ENCODE data around the gene PAX7. TPM values are rescaled to one million over a fixed set of nuclear protein-coding genes. Genes with fewer than 3 reads are reported as not detected.

PAX7 gene
- total and polyA plus RNA-seq, 2 of the 4 experiments (the other 2 are of a cell fraction): not detected

DNA sequence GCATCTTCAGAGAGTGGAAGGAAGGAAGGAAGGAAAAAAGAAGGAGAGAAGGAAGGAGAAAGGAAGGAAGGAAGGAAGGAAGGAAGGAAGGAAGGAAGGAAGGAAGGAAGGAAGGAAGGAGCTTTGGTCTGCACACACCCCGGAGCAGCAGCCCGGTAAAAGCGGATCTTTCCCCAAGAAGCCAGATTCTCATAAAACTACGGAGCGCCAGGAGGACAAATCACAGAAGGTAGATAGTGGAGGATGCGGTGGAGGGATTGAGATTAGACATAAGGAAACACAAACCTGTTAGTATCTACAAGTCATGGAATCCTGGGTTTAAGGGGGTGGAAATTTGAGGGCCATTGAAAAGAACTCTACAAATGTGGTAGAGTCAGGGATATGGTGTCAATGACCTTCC is 36.7 kb downstream of the PAX7 start:
- Histone ChIP-seq H4K8ac (ENCODE audit: low read depth in 2 of 2, low read length in 2 of 2) (no peak overlapping the region), H3K36me3 (ENCODE audit: control insufficient read depth, insufficient read depth, low read length) (no peaks in the 10 kb centered on the region), H3K4me2 (ENCODE audit: low read depth, low read length) (no peak overlapping the region), H2AFZ (replicated peaks; ENCODE audit: low read length, poor library complexity) (no peak overlapping the region), H3K14ac (replicated peaks; ENCODE audit: low read depth, low read length) (no peak overlapping the region), H2BK5ac (ENCODE audit: low read depth, low read length, poor library complexity, severe bottlenecking) (no peak overlapping the region), H3K23ac (ENCODE audit: low read depth, low read length) (no peak overlapping the region), H4K5ac (ENCODE audit: low read depth, low read length) (no peak overlapping the region), H3K9me3 (ENCODE audit: control insufficient read depth, insufficient read depth, low read length) (no peaks in the 10 kb centered on the region), H4K20me1 (ENCODE audit: insufficient read depth, low read length) (no peaks in the 10 kb centered on the region), H2BK20ac (ENCODE audit: low read depth, low read length) (no peak overlapping the region), H2AK9ac (replicated peaks; ENCODE audit: low read depth, low read length, poor library complexity) (no peak overlapping the region), H3K4me3 (ENCODE audit: insufficient read depth, low read depth, low read length) (no peak overlapping the region), H3K9me1 (ENCODE audit: insufficient read depth, low read length) (no peaks in the 10 kb centered on the region), H3K9ac (ENCODE audit: low read depth, low read length) (no peak overlapping the region), H3K27me3 (ENCODE audit: control insufficient read depth, insufficient read depth, low read length) (peaks cover 2% of the 10 kb centered on the region), H4K91ac (ENCODE audit: insufficient read depth, low read depth, low read length) (no peak overlapping the region), H3K18ac (ENCODE audit: low read depth, low read length) (no peak overlapping the region), H3K4me1 (ENCODE audit: control insufficient read depth, insufficient read depth, low read length) (no peaks in the 10 kb centered on the region), H2BK120ac (ENCODE audit: low read depth, low read length) (no peak overlapping the region), H3K4ac (ENCODE audit: low read depth, low read length) (no peak overlapping the region), H2AK5ac (ENCODE audit: low read depth, low read length) (no peak overlapping the region), H3K27ac (ENCODE audit: insufficient read depth, low read length) (no peak overlapping the region), H3K56ac (ENCODE audit: extremely low read depth, insufficient read depth, low read length) (no peak overlapping the region), H2BK15ac (ENCODE audit: low read depth, low read length) (no peak overlapping the region), H3K79me1 (ENCODE audit: low read depth in 1 of 2, low read length in 2 of 2) (no peaks in the 10 kb centered on the region)
- dilution Hi-C loops (cut with HindIII; ENCODE audit: low sequenced_read_pairs, unreplicated experiment): no loop called here
- BruUV-seq (replicated peaks): no TSS peak
- no peak for ATAC-seq (ENCODE audit: low read depth)
- CTCF ChIA-PET: no interaction called here
- POLR2A ChIA-PET (ENCODE audit: unreplicated experiment): no interaction called here
- WGBS, 2 experiments (ENCODE audit: extremely low coverage in 2 of 2, insufficient read length in 1 of 2): 93% methylated on average over 3 of the region's 6 CpGs; no CpG with 5 or more reads in 1 of the 2 experiments
- no peak for DNase-seq
- in situ Hi-C loops (cut with MboI; ENCODE audit: low sequenced_read_pairs): no loop called here
- intact Hi-C loops (cut with micrococcal nuclease): no loop called here
- TF ChIP-seq MAZ (IDR thresholded peaks at IDR 0.05; ENCODE audit: borderline replicate concordance, low read depth, low read length) (no peak), POLR2A (IDR thresholded peaks at IDR 0.05; ENCODE audit: low read depth, low read length) (no peak), RAD21 (IDR thresholded peaks at IDR 0.05; ENCODE audit: low read length) (no peak), SMC3 (IDR thresholded peaks at IDR 0.05; ENCODE audit: low read depth, low read length) (no peak), CHD1 (IDR thresholded peaks at IDR 0.05; ENCODE audit: low read depth, low read length) (no peak), MXI1 (IDR thresholded peaks at IDR 0.05; ENCODE audit: borderline replicate concordance, low read depth, low read length) (no peak), BHLHE40 (IDR thresholded peaks at IDR 0.05; ENCODE audit: low read depth, low read length) (no peak), MAFK (IDR thresholded peaks at IDR 0.05; ENCODE audit: low read depth, low read length) (no peak), FOS (IDR thresholded peaks at IDR 0.05; ENCODE audit: low read depth, low read length) (no peak), NFE2L2 (IDR thresholded peaks at IDR 0.05; ENCODE audit: low read depth, low read length) (no peak), RCOR1 (IDR thresholded peaks at IDR 0.05; ENCODE audit: insufficient replicate concordance, low read length) (no peak), CEBPB (IDR thresholded peaks at IDR 0.05; ENCODE audit: low read depth, low read length) (no peak), RFX5 (IDR thresholded peaks at IDR 0.05; ENCODE audit: low read depth, low read length) (no peak)
- TF ChIP-seq, protein P1, sequence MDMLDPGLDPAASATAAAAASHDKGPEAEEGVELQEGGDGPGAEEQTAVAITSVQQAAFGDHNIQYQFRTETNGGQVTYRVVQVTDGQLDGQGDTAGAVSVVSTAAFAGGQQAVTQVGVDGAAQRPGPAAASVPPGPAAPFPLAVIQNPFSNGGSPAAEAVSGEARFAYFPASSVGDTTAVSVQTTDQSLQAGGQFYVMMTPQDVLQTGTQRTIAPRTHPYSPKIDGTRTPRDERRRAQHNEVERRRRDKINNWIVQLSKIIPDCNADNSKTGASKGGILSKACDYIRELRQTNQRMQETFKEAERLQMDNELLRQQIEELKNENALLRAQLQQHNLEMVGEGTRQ (IDR thresholded peaks at IDR 0.05; ENCODE audit: low read depth, low read length): no peak
- TF ChIP-seq, protein P2, sequence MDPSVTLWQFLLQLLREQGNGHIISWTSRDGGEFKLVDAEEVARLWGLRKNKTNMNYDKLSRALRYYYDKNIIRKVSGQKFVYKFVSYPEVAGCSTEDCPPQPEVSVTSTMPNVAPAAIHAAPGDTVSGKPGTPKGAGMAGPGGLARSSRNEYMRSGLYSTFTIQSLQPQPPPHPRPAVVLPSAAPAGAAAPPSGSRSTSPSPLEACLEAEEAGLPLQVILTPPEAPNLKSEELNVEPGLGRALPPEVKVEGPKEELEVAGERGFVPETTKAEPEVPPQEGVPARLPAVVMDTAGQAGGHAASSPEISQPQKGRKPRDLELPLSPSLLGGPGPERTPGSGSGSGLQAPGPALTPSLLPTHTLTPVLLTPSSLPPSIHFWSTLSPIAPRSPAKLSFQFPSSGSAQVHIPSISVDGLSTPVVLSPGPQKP (IDR thresholded peaks at IDR 0.05; ENCODE audit: borderline replicate concordance, low read depth, low read length): no peak
- TF ChIP-seq, protein P3, sequence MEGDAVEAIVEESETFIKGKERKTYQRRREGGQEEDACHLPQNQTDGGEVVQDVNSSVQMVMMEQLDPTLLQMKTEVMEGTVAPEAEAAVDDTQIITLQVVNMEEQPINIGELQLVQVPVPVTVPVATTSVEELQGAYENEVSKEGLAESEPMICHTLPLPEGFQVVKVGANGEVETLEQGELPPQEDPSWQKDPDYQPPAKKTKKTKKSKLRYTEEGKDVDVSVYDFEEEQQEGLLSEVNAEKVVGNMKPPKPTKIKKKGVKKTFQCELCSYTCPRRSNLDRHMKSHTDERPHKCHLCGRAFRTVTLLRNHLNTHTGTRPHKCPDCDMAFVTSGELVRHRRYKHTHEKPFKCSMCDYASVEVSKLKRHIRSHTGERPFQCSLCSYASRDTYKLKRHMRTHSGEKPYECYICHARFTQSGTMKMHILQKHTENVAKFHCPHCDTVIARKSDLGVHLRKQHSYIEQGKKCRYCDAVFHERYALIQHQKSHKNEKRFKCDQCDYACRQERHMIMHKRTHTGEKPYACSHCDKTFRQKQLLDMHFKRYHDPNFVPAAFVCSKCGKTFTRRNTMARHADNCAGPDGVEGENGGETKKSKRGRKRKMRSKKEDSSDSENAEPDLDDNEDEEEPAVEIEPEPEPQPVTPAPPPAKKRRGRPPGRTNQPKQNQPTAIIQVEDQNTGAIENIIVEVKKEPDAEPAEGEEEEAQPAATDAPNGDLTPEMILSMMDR (conservative IDR thresholded peaks at IDR 0.05; ENCODE audit: low read depth, low read length): no peak

Data from IMR-90 (cell line).